ENCODE measurements around the gene MR1.

The MR1 gene

DNA sequence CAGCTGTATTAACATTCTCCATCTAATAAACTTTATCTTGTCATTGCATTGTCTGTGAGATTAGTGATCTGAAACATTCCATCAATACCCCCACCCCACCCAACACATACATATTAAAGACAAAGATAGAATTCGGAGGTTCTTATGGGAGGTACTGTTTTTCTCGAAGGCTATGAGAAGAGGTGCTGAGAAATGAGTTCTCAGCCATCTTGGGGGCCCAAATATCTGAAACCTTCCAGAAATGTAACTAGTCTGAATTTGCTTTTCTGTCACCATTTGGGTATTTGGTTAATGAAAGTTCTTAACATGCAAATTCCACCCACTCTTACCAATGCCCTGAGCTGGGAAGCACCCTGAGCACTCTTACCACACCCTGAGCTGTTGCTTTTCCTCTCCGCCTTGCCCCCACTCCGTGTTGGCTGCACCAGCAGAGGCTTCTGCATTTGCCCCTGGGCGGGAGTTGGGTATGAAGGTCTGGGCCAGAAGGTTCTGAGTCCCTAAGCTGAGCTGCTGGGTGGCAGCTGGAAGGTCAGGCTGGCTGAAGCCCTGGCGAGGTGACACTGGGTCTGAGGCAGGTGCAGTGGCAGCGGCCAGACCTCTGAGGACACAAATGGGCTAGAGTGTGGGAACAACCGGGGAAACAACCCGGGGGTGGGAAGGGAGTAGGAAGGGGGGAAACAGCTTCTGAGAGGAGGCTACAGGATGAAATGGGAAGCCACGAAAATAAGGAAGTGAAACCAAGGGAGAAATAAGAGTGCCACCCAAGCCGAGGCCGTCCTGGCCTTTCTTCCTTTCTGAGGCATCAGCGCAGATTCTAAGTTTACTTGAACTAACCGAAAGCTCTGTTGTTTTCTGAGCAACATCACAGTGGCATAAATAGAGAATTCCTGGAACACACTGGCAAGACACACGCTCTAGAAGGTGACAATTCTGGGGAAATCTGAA, 28.4 kb downstream of the MR1 start:
- in situ Hi-C loops (cut with MboI; ENCODE audit: low sequenced_read_pairs), result no loop called here

GRCh38 chr1:181062836-181063428, 29.1 kb downstream of the MR1 start:
- in situ Hi-C loops (cut with MboI; ENCODE audit: low sequenced_read_pairs), result no loop called here

DNA sequence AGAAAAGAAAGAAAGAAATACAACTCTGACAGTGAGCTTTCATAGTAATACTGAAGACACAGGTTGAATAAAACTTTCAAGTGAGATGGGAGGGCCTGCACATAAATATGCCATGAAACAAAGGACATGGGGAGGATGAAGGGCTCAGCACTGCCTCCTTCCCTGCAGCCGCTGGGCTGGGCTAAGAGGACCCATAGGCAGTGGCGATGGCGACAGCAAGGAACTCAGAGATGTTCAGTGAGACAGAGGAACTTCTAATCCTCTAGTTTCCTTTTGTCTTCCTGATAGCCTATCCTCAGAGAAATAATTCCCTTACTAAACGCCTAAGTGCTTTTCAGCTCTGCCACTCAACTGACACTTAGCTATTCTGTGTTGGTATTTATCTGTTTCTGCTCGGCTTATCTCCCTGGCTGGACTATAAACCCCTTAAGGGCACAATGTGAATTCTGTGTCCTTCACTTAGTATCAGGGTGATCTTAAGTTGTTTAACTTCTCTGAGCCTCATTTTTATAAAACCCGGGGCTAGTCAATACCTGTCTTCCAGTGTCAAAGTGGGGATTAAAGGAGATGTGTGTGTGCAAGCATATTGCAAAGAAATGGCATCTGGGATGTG, 30.3 kb downstream of the MR1 start:
- in situ Hi-C loops (cut with MboI; ENCODE audit: low sequenced_read_pairs), result no loop called here

DNA sequence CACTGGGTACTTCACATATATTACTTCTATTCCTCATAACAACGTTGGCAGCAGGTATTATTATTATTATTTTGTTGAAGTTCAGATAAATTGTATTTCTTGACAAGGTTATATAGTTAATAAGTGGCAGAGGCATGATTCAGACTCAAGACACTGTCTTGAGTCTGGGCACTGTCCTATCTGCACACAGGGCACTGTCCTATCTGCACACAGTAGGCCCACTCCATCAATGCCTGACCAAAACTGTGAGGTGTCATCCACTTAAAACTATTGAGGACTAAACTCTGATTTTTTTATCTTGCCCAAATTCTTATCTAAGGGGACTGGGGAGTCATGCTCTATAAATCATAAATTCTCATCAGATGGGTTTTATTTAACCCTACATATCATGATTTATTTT, 30.9 kb downstream of the MR1 start:
- in situ Hi-C loops (cut with MboI; ENCODE audit: low sequenced_read_pairs), result no loop called here

DNA sequence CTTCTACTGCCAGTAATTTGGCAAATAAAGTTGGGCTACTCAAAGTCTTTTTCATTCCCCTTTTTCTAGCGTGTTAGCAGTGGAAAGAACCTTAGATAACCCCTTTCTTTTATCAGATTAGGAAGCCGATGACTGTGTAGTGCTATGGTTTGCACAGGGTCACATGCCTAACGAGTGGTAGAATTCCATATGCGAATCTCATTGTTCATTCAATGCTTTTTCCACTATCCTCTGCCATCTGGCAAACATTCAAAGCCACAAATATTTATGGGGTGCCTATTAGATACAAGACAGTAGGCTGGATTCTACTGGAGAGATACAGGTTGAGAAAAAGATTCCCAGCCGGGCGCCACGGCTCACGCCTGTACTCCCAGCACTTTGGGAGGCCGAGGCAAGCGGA, 39.9 kb downstream of the MR1 start:
- in situ Hi-C loops (cut with MboI; ENCODE audit: low sequenced_read_pairs), result no loop called here

- in situ Hi-C loops (cut with MboI; ENCODE audit: low sequenced_read_pairs), result no loop called here
Observed at GRCh38 chr1:181075766-181076350, 42.1 kb downstream of the MR1 start.

DNA sequence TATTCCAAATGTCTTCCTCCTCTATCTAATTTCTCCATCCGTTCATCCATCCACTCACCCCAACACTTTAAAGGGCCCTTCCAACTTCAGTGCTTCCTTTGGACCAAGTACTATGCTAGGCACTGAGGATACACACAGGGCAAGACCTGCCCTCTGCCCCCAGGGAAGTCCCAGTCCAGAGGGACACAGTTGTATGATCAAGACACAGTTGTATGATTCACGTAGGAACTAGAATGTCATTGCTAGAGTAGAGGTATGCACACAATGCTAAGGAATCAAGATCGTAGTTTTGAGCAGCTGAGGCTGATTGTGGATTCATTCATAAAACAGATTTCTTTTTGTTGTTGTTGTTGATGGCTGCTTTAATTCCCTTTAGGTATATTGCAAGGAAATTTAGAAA, 43.1 kb downstream of the MR1 start:
- in situ Hi-C loops (cut with MboI; ENCODE audit: low sequenced_read_pairs), result no loop called here

GRCh38 chr1:181077576-181078242, 43.9 kb downstream of the MR1 start:
- in situ Hi-C loops (cut with MboI; ENCODE audit: low sequenced_read_pairs), result no loop called here

DNA sequence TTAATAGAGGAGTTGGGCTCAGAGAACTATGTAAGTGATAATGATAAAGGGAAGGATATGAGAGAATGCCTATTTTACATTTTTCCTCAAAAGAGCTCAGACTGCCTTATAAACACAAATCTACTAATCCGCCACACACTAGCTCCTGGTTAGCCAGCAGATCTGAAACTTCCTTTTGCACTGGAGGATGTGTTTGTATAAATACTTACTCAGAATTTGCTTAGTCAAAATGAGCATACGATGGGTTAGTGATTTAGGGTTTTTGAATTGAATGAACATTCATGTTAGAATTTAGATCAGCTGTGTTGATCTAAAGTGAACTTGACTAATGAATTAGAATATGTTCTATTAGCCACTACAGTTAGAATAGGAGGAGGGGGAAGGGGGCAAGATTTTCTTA, 45.6 kb downstream of the MR1 start:
- in situ Hi-C loops (cut with MboI; ENCODE audit: low sequenced_read_pairs), result no loop called here

GRCh38 chr1:181079920-181080319, 46.1 kb downstream of the MR1 start:
- in situ Hi-C loops (cut with MboI; ENCODE audit: low sequenced_read_pairs), result loop anchor here (5.0 kb wide), 1 partner anchor 67 kb away; no protein-coding TSS in a partner anchor

DNA sequence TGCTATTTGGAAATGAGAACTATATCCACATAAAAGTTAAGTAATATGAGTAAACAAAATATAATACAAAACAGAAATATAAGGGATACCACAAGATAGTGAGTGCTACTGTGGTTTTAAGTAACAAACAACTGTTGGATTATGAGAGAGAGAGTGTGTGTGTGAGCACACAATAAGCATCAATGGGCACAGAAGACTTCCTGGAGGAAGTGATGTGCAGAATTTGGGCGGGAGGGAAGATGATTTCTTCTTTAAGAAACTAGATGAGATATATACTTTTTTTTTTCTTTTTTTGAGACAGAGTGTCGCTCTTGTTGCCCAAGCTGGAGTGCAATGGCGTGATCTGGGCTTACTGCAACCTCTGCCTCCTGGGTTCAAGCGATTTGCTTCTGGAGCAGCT, 46.8 kb downstream of the MR1 start:
- in situ Hi-C loops (cut with MboI; ENCODE audit: low sequenced_read_pairs), result loop anchor here (5.0 kb wide), 1 partner anchor 67 kb away; no protein-coding TSS in a partner anchor

DNA sequence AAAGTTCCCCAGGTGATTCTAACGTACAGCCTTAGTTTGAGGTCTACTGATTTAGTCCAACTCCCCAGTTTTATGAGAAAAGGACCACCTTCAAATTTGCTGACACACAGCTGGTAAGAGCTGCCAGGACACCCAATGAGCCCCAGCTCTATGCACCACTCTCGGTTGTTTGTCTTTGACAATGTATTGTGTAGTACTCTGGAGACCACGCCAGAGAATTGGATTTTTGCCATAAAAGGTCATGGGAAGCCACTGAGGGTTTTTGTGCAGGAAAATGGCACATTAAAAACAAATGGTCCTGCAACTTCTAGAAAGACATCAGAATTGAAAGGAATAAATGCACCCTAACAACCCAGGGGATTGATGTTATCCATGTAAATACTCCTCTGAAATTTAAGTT, 47.6 kb downstream of the MR1 start:
- in situ Hi-C loops (cut with MboI; ENCODE audit: low sequenced_read_pairs), result loop anchor here (5.0 kb wide), 1 partner anchor 66 kb away; no protein-coding TSS in a partner anchor

DNA sequence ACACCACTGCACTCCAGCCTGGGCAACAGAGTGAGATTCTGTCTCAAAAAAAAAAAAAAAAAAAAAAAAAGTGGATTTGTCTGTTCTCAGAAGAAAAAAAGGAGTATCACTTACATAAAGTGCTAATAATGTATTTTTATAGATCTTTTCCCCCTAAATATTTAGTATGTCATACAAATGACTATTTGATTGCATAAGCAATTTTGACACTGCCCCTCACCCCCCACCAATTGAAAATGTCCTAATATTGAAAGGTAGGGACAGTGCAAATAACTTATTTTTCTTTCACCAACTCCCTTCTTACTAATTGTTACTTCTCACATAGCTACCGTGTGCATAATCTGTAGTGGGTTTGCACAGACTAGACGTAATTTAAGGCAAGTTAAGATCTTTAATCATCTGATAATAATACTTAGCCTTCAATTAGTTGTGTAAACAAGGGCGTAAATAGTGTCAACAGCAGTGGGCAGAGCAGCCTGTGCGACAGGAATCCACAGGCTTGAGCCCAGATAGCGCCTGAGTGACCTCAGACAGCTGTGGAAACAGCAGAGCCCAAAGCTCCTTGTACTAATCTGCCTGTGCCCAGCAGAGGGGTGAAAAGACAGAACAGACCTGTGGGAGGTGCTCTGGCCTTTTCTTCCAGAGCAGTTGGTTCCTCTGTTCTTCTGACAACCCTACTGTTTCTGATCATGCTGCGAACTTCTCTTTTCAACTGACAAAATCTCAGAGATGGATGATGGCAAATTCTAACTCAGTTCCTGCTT, 50.2 kb downstream of the MR1 start:
- in situ Hi-C loops (cut with MboI; ENCODE audit: low sequenced_read_pairs), result loop anchor here (5.0 kb wide), 1 partner anchor 63 kb away; no protein-coding TSS in a partner anchor

GRCh38 chr1:181084606-181084969, 50.8 kb downstream of the MR1 start:
- in situ Hi-C loops (cut with MboI; ENCODE audit: low sequenced_read_pairs), result loop anchor here (5.0 kb wide), 1 partner anchor 63 kb away; no protein-coding TSS in a partner anchor

- in situ Hi-C loops (cut with MboI; ENCODE audit: low sequenced_read_pairs), result no loop called here
Observed at GRCh38 chr1:181086091-181086490, 52.3 kb downstream of the MR1 start.

- in situ Hi-C loops (cut with MboI; ENCODE audit: low sequenced_read_pairs), result no loop called here
Observed at GRCh38 chr1:181086926-181087325, 53.1 kb downstream of the MR1 start.

DNA sequence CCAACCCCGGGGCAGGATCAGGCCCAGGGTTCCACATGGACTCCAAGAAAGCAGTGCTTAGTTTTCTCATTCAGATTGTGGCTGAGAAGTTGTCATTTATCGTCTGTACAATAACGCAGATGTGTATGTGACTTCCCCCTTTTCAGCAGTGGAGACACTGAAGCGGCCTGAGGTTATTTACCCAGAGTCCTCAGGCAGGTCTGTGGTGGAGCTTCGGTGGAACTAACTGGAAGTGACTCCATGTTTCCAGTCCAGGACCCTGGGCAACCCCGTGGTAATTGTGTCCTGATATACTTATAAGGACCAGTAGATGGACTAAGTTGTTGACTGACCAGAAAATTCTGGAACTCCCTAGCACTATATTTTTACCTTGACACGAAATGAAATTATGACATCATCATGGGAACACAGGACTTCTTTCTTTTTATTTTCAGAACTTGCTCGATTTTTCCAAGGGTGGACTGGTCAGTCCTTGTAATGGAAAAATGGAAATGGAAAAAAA, 53.7 kb downstream of the MR1 start:
- in situ Hi-C loops (cut with MboI; ENCODE audit: low sequenced_read_pairs), result no loop called here

GRCh38 chr1:181088079-181089016, 54.6 kb downstream of the MR1 start, which contains the start of gene IER5:
Gene IER5 (plus strand): TSS chr1:181088700. CDS start chr1:181088903, 203 bp downstream.
- in situ Hi-C loops (cut with MboI; ENCODE audit: low sequenced_read_pairs), result no loop called here

All from HL-60/S4 (cell line).